NK-92 (cell line): ENCODE measurements around the gene YJEFN3.

Experiments used
- DNase-seq: peaks from one replicate; lab custom pipeline; 2025; ENCODE audit not compliant: unreplicated experiment; lab: John Stamatoyannopoulos, UW

Gene YJEFN3

DNA sequence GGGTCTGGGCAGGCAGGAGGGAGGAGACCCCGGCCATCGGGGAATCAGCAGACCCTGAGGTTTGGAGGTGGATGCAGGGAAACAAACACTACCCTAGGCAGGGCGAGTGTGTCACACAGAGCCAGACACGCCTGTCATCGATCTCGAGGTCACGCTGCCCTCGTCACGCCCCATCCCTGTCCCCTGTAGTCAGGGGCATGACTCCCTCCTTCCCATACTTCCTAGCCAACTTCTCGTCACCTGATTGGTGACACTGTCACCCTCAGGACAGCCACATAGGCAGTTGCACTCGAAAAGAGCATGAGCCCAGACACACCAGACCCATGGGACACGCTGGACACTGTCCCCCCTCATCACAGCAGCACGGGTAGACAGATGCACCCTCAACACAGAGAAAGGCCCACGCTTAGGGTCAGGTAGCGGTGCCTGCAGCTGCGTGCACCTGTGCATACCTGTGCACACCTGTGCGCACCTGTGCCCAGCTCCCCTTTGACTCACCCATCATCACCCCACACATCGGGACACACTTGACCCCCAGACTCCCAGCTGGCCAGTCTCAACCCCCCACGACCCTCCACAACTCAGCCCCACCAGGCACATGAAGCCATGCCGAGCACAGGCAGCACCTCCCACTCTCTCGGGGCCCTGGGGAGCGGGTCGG lies 21.2 kb downstream of the YJEFN3 start:
- no peak for DNase-seq

DNA sequence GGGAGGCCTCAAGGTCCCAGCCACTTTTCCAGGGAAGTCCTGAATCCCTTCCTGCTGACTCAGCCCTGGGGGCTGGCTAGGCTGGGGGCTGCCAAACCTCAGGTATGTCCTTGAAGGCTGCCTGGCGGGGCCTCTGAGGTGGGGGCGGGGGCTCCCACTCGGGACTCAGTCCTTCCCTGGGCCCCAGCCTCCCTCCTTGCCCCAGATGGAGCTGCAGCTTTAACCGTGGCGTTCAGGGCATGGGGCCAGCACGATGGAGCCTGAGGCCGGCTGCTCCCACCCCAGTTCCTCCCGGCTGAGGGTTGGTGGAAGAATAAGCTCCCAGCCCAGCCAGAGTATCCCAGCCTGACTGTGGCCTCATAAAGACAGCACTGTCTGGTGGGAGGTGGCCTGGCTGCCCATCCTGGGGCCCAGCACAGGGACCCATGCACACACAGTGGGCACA lies 21.8 kb downstream of the YJEFN3 start:
- no peak for DNase-seq

GRCh38 chr19:19550972-19551852 lies 22.5 kb downstream of the YJEFN3 start:
- no peak for DNase-seq

GRCh38 chr19:19551853-19552192 lies 23.1 kb downstream of the YJEFN3 start:
- DNase-seq = no peak

- DNase-seq = no peak
Measured at GRCh38 chr19:19552798-19553197, 24.1 kb downstream of the YJEFN3 start.

GRCh38 chr19:19553670-19554069 lies 25.0 kb downstream of the YJEFN3 start:
- no peak for DNase-seq

- DNase-seq = no peak
Measured at GRCh38 chr19:19554074-19555023, 25.6 kb downstream of the YJEFN3 start.

DNA sequence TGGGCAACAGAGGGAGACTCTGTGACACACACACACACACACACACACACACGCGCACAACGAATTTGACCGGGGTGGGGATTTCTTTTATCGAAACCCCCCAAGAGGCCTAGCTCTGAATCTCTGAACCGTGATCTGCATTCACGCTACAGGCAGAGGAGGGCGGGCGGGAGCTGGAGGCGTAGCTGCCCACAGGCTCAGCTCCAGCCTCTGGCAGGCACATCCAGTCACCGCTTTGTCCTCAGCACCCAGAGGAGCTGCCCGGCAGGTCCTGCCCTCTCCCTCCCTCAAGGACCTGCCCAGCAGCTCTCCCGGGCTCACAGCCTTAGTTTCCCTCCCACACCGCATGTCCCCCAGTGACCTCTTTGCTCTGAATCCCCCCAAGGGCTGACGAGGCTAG lies 29.3 kb downstream of the YJEFN3 start:
- no peak for DNase-seq

DNA sequence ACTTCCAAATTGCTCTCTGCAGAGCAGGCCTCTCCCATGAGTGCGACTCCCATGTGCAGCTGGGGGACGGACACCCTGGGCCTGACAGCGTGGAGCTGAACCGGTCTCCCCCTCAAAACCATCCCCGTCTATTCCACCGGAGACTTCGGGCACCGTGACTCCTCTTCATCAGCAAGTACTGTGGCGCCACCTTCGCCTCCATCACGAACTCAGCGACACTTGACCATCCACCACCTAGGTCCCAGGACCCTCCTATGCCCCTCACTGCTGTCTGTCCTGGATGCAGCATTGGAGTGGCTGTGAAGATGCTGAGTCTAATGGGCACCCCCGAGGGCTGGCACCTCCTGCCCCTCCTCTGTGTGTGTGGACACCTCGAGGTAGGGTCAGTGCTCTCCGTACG lies 29.9 kb downstream of the YJEFN3 start:
- DNase-seq = no peak

DNA sequence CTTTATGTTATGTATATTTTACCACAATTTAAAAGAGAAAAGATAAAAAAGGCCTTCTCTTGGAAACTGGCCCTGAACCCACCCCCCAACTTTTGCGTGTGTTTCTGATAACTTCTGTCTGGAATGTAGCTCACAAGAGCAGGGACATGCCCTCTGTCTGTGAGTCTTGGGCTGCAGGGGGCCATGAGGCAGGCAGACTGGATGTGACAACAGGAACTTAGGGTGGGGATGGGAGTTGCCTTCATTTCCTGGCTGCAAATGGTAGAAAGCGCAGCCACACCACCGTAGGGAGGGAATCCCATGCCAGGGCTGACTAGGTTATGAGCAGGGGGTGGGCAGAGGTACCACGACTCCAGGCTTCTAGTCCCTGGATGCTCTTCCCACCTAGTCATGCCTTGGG lies 31.2 kb downstream of the YJEFN3 start:
- no peak for DNase-seq

GRCh38 chr19:19561946-19562664 lies 33.4 kb downstream of the YJEFN3 start:
- no peak for DNase-seq

- no peak for DNase-seq
Measured at GRCh38 chr19:19562665-19563347, 34.1 kb downstream of the YJEFN3 start.

DNA sequence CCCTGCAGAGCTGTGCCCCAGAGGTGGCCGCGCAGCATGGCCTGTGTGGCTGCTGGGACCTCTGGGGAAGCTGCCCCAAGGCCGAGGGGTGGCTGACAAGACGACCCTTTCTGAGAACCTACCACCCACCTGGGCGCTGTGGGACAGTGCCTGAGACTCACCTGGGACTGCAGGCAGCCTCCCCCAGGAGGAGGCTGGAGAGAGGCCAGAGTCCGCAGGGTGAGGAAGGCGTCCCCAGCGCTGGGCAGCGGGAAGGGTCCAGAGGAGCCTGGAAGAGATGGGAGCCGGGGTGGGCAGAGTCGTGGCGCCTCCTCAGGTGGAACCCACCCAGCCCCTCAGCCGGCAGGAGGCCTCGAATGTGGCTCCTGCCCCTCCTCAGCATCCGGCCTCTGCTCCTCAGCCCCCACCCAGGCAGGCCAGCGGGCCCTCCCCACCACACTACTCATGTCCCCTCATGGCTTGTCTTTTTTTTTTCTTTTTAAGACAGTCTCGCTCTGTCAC lies 34.7 kb downstream of the YJEFN3 start:
- DNase-seq = no peak

- DNase-seq = no peak
Measured at GRCh38 chr19:19566306-19566705, 37.6 kb downstream of the YJEFN3 start.

- no peak for DNase-seq
Measured at GRCh38 chr19:19567391-19567790, 38.7 kb downstream of the YJEFN3 start.

DNA sequence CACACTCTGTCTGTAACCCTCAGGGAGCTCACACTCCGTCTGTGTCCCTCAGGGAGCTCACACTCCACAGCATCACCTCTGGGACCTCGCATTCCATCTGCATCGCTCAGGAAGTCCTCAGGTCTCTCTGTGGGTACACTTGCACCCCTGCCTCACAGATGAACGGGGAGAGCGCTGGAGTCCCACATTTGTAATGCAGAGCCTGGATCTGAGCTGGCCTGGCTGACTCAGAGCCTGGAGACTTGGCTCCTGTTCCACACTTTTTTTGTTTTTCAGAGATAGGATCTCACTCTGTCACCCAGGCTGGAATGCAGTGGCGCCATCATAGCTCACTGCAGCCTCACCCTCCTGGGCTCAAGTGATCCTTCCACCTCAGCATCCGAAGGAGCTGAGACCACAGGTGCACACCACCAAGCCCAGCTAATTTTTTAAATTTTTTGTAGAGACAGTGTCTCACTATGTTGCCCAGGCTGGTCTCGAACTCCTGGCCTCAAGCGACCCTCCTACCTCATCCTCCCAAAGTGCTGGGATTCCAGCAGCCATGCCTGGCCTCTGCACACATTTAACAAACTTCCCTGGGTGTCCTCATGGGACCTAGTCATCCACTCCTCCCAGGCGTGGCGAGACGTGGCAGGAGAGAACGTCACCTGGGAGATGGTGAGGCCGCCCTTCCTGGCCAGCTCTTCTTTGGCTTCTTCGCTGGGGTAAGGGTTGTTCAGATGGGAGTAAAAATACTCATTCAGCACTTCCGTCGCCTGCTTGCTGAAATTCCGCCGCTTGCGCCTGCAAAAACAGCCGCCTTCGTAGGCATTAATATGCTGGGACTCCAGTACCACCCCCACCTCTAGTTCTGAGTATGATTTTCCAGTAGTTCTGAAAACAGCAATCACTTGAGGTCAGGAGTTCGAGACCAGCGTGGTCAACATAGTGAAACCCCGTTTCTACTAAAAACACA lies 40.4 kb downstream of the YJEFN3 start:
- DNase-seq = no peak

- no peak for DNase-seq
Measured at GRCh38 chr19:19570571-19570970, 41.9 kb downstream of the YJEFN3 start.

GRCh38 chr19:19571071-19571786 lies 42.5 kb downstream of the YJEFN3 start:
- DNase-seq = no peak
